Measurements from ENCODE around the gene CAMK2D.

DNA sequence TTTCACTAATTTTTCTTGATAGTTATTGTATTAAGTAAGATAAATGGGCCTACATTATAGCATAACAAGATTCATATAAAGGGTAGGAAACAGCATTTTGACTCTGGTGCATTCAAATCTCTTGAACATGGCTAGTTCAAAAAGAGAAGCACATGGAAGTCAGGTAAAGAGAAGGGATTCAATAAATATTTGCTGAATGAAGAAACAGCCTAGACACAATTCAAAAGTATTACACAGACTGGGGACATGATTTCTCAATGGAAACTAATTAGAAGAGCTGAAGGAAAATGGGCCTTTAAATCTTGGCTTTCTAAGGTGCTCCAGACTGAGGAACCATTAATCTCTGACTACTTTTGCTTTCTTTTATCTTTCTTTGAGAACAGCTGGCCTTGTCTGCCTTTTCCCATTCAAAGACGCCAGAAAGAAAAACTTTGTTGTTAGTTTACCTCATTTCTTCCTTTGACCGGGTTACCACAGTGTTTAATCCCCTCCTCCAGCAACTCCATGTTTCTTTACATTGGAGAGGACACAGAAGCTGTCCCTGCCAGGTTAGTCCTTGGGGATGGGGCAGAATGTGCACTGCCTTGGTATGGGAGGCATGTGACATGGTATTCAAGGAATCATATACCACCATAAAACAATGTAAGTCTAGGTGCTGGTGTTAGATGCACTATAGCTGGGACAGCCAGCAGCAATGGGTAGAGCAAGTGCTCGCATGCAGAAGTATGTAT, 264.2 kb downstream of the CAMK2D start:
- TF ChIP-seq TCF4 (CRISPR knock-in tag; IDR thresholded peaks at IDR 0.05; ENCODE audit: borderline replicate concordance) (no peak), ZNF70 (CRISPR knock-in tag; IDR thresholded peaks at IDR 0.05) (no peak), ESRRG (CRISPR knock-in tag; IDR thresholded peaks at IDR 0.05) (no peak), RARB (CRISPR knock-in tag; IDR thresholded peaks at IDR 0.05) (no peak)
- TF ChIP-seq, protein P1, sequence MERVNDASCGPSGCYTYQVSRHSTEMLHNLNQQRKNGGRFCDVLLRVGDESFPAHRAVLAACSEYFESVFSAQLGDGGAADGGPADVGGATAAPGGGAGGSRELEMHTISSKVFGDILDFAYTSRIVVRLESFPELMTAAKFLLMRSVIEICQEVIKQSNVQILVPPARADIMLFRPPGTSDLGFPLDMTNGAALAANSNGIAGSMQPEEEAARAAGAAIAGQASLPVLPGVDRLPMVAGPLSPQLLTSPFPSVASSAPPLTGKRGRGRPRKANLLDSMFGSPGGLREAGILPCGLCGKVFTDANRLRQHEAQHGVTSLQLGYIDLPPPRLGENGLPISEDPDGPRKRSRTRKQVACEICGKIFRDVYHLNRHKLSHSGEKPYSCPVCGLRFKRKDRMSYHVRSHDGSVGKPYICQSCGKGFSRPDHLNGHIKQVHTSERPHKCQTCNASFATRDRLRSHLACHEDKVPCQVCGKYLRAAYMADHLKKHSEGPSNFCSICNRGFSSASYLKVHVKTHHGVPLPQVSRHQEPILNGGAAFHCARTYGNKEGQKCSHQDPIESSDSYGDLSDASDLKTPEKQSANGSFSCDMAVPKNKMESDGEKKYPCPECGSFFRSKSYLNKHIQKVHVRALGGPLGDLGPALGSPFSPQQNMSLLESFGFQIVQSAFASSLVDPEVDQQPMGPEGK (CRISPR knock-in tag; IDR thresholded peaks at IDR 0.05; ENCODE audit: borderline replicate concordance): no peak
